H9 (cell line): Measurements from ENCODE around the gene MRPL20. TPM values are rescaled to one million over a fixed set of nuclear protein-coding genes. Genes with fewer than 3 reads are reported as not detected.

ENCODE experiments used
- DNase-seq: peaks from one replicate; pipeline ENCODE4 v3.0.0-alpha.2; 2017
- H2AFZ ChIP-seq: one replicate; pipeline ENCODE4 v1.6.1; 2013; ENCODE audit warnings: mild to moderate bottlenecking, low read length, control low read depth, moderate library complexity
- H2AK5ac ChIP-seq: 2 replicates; pipeline ENCODE4 v1.6.1; 2013; ENCODE audit warnings: low read length, control low read depth, mixed read lengths; ENCODE audit not compliant: insufficient read length
- H2BK120ac ChIP-seq: one replicate; pipeline ENCODE4 v1.6.1; 2013; ENCODE audit warnings: low read depth, mild to moderate bottlenecking, low read length, control low read depth, inconsistent platforms; ENCODE audit not compliant: poor library complexity, severe bottlenecking
- H2BK12ac ChIP-seq: 2 replicates; pipeline ENCODE4 v1.6.1; 2013; ENCODE audit warnings: low read length, control low read depth, mixed read lengths, low read depth; ENCODE audit not compliant: insufficient read length
- H2BK15ac ChIP-seq: 2 replicates; pipeline ENCODE4 v1.6.1; 2013; ENCODE audit warnings: low read depth, low read length, control low read depth
- H2BK20ac ChIP-seq: one replicate; pipeline ENCODE4 v1.6.1; 2013; ENCODE audit warnings: low read depth, mild to moderate bottlenecking, low read length, control low read depth, inconsistent platforms; ENCODE audit not compliant: poor library complexity, severe bottlenecking
- H2BK5ac ChIP-seq: 2 replicates; pipeline ENCODE4 v1.6.1; 2013; ENCODE audit warnings: low read length, control low read depth, mixed read lengths; ENCODE audit not compliant: insufficient read length
- H3K14ac ChIP-seq: 2 replicates; pipeline ENCODE4 v1.6.1; 2013; ENCODE audit warnings: low read length, control low read depth; ENCODE audit not compliant: insufficient read depth
- H3K18ac ChIP-seq: 2 replicates; pipeline ENCODE4 v1.6.1; 2013; ENCODE audit warnings: low read depth, mild to moderate bottlenecking, mixed read lengths, low read length, control low read depth; ENCODE audit not compliant: insufficient read length
- H3K23ac ChIP-seq: 2 replicates; pipeline ENCODE4 v1.6.1; 2013; ENCODE audit warnings: low read length, control low read depth, mixed read lengths, low read depth; ENCODE audit not compliant: insufficient read length
- H3K23me2 ChIP-seq: 2 replicates; pipeline ENCODE4 v1.6.1; 2013; ENCODE audit warnings: low read depth, mild to moderate bottlenecking, mixed read lengths, low read length, control low read depth; ENCODE audit not compliant: insufficient read length, poor library complexity, severe bottlenecking
- H3K27ac ChIP-seq: 2 replicates; pipeline ENCODE4 v1.5.1; 2013; ENCODE audit warnings: low read length, control low read depth, mixed read lengths, low read depth; ENCODE audit not compliant: insufficient read length
- H3K27me3 ChIP-seq: 2 replicates; pipeline ENCODE4 v1.6.1; 2013; ENCODE audit warnings: low read length, control low read depth, inconsistent platforms; ENCODE audit not compliant: insufficient read depth
- H3K4ac ChIP-seq: 2 replicates; pipeline ENCODE4 v1.6.1; 2013; ENCODE audit warnings: low read depth, mild to moderate bottlenecking, control low read depth, inconsistent platforms, low read length, moderate library complexity
- H3K4me1 ChIP-seq: 2 replicates; pipeline ENCODE4 v1.6.1; 2013; ENCODE audit warnings: low read length, control low read depth, inconsistent platforms; ENCODE audit not compliant: insufficient read depth
- H3K4me2 ChIP-seq: 2 replicates; pipeline ENCODE4 v1.6.1; 2013; ENCODE audit warnings: low read length, control low read depth, mixed read lengths; ENCODE audit not compliant: insufficient read length, insufficient read depth
- H3K56ac ChIP-seq: 2 replicates; pipeline ENCODE4 v1.6.1; 2013; ENCODE audit warnings: low read depth, mild to moderate bottlenecking, mixed read lengths, low read length, control low read depth; ENCODE audit not compliant: insufficient read length
- H3K79me1 ChIP-seq: 2 replicates; pipeline ENCODE4 v1.6.1; 2013; ENCODE audit warnings: low read depth, mild to moderate bottlenecking, moderate library complexity, low read length, control low read depth, inconsistent platforms; ENCODE audit not compliant: insufficient read depth, poor library complexity, severe bottlenecking
- H3K79me2 ChIP-seq: 2 replicates; pipeline ENCODE4 v1.6.1; 2013; ENCODE audit warnings: low read length, control low read depth, inconsistent platforms; ENCODE audit not compliant: insufficient read depth
- H3K9ac ChIP-seq: 2 replicates; pipeline ENCODE4 v1.6.1; 2013; ENCODE audit warnings: low read length, control low read depth, mixed read lengths; ENCODE audit not compliant: insufficient read length; ENCODE audit errors: extremely low read depth
- H3K9me3 ChIP-seq: one replicate; pipeline ENCODE4 v1.6.1; 2013; ENCODE audit warnings: low read depth, low read length, inconsistent platforms; ENCODE audit not compliant: control insufficient read depth
- H3T11ph ChIP-seq: one replicate; pipeline ENCODE4 v1.6.1; 2013; ENCODE audit warnings: mild to moderate bottlenecking, low read length, control low read depth, inconsistent platforms
- H4K20me1 ChIP-seq: one replicate; pipeline ENCODE4 v1.6.1; 2013; ENCODE audit not compliant: control insufficient read depth, insufficient read length, insufficient read depth
- H4K5ac ChIP-seq: 2 replicates; pipeline ENCODE4 v1.6.1; 2013; ENCODE audit warnings: low read depth, mild to moderate bottlenecking, mixed read lengths, low read length, control low read depth; ENCODE audit not compliant: insufficient read length
- H4K8ac ChIP-seq: replicated peaks from 2 replicates; pipeline ENCODE4 v1.6.1; 2013; ENCODE audit warnings: low read length, control low read depth, mixed read lengths, low read depth; ENCODE audit not compliant: insufficient read length
- H4K91ac ChIP-seq: 2 replicates; pipeline ENCODE4 v1.6.1; 2013; ENCODE audit warnings: low read depth, mild to moderate bottlenecking, moderate library complexity, mixed read lengths, low read length, control low read depth; ENCODE audit not compliant: insufficient read length
- H3K27ac Mint-ChIP-seq, 3 experiments: 2 replicates in 2 of 3; 3 replicates in 1 of 3; pipeline ENCODE4 v1.8.0; 2020 to 2021; ENCODE audit warnings: mixed read lengths in 3 of 3, mild to moderate bottlenecking in 1 of 3, moderate library complexity in 1 of 3
- H3K27me3 Mint-ChIP-seq: 2 replicates; pipeline ENCODE4 v1.8.0; 2021; ENCODE audit warnings: low read depth, mild to moderate bottlenecking, moderate library complexity, mixed read lengths
- H3K36me3 Mint-ChIP-seq, 3 experiments: 2 replicates in 2 of 3; 3 replicates in 1 of 3; pipeline ENCODE4 v1.8.0; 2020 to 2021; ENCODE audit warnings: low read depth in 3 of 3, mixed read lengths in 3 of 3; ENCODE audit not compliant: insufficient read depth in 1 of 3
- H3K4me1 Mint-ChIP-seq, 2 experiments: 2 replicates each; pipeline ENCODE4 v1.8.0; 2020; ENCODE audit warnings: mixed read lengths in 2 of 2
- H3K4me3 Mint-ChIP-seq, 2 experiments: 2 replicates in 1 of 2; 3 replicates in 1 of 2; pipeline ENCODE4 v1.8.0; 2020 to 2021; ENCODE audit warnings: mild to moderate bottlenecking in 2 of 2, mixed read lengths in 2 of 2, moderate library complexity in 1 of 2
- H3K9me3 Mint-ChIP-seq, 2 experiments: 2 replicates in 1 of 2; 3 replicates in 1 of 2; pipeline ENCODE4 v1.8.0; 2020; ENCODE audit warnings: mild to moderate bottlenecking in 2 of 2, mixed read lengths in 2 of 2, moderate library complexity in 1 of 2
- CTCF ChIP-seq: fragments of 200-600 bp; sonication (generic); conservative IDR thresholded peaks from 3 replicates; pipeline ENCODE4 v1.8.0; 2021; ENCODE audit warnings: antibody characterized with exemption, mild to moderate bottlenecking
- WGBS: extraction: QIAGEN DNeasy Blood & Tissue Kit; methylation state at CpG from one replicate; pipeline ENCODE4 v1.1.7; 2013; ENCODE audit warnings: missing lambda C conversion rate, low lambda C conversion rate, mixed read lengths; ENCODE audit not compliant: insufficient read length; ENCODE audit errors: extremely low coverage; 5-methylcytosine and 5-hydroxymethylcytosine counted together
- total RNA-seq: library from RNA; stranded (reverse); gene quantifications from 2 replicates; pipeline ENCODE4 v1.2.1, GENCODE V29; 2021

The MRPL20 gene
- total RNA-seq, 1 experiment from 2014 or later: 162 TPM

GRCh38 chr1:1352786-1353388 lies 54.2 kb downstream of the MRPL20 start:
- Histone ChIP-seq H3T11ph (no peak overlapping the region), H3K27ac (no peak overlapping the region), H3K4ac (no peak overlapping the region), H2BK120ac (no peak overlapping the region), H3K9me3 (no peaks in the 10 kb centered on the region), H3K4me2 (no peak overlapping the region), H3K18ac (no peak overlapping the region), H4K5ac (no peak overlapping the region), H3K14ac (no peak overlapping the region), H2BK15ac (no peak overlapping the region), H3K23me2 (peaks cover 15% of the 10 kb centered on the region), H2BK5ac (no peak overlapping the region), H4K20me1 (peaks cover 3% of the 10 kb centered on the region), H2AFZ (no peak overlapping the region), H2AK5ac (no peak overlapping the region), H2BK12ac (no peak overlapping the region), H3K4me1 (no peaks in the 10 kb centered on the region), H3K79me2 (peaks cover 3% of the 10 kb centered on the region; the same call in 1 of the 2 replicates), H3K27me3 (peaks cover 4% of the 10 kb centered on the region; the same call in 1 of the 2 replicates), H3K23ac (no peak overlapping the region), H4K8ac (no peak overlapping the region), H3K56ac (no peak overlapping the region), H3K79me1 (peaks cover 3% of the 10 kb centered on the region), H4K91ac (no peak overlapping the region), H3K9ac (no peak overlapping the region), H2BK20ac (no peak overlapping the region)
- no peaks in the 10 kb centered on the region for H3K9me3 Mint-ChIP-seq
- peaks cover 0 to 8% (median 2%) of the 10 kb centered on the region in 3 experiments; a peak in 1 of 7 replicates for H3K36me3 Mint-ChIP-seq
- DNase-seq: no peak
- no peak for TF ChIP-seq CTCF
- H3K27ac Mint-ChIP-seq: no peak overlapping the region
- no CpG with 5 or more reads among the region's 5 CpGs for WGBS
- peaks cover 31% of the 10 kb centered on the region for H3K27me3 Mint-ChIP-seq
- peaks cover 20 to 34% of the 10 kb centered on the region in 2 experiments for H3K4me1 Mint-ChIP-seq
- peak overlapping the region; percentile 42 to 70; a peak in 4 of 5 replicates for H3K4me3 Mint-ChIP-seq

Other genes with a start within 250 kb of the MRPL20 start
- 0.68 and 0.79 TPM in 2 replicates for gene TTLL10, start 233.4 kb downstream of the MRPL20 start, total RNA-seq
- 1.9 and 2.0 TPM in 2 replicates for gene TNFRSF18, start 200.7 kb downstream of the MRPL20 start, total RNA-seq
- gene TNFRSF4, start 193.1 kb downstream of the MRPL20 start, total RNA-seq: 0.24 and 0.33 TPM in 2 replicates
- gene SDF4, start 175.3 kb downstream of the MRPL20 start, total RNA-seq: 82.0 and 84.7 TPM in 2 replicates
- gene B3GALT6, start 175.1 kb downstream of the MRPL20 start, total RNA-seq: 27.0 and 27.1 TPM in 2 replicates
- gene C1QTNF12, start 160.6 kb downstream of the MRPL20 start, total RNA-seq: 4.4 and 4.7 TPM in 2 replicates
- gene UBE2J2, start 133.4 kb downstream of the MRPL20 start, total RNA-seq: 83.4 and 84.0 TPM in 2 replicates
- 4.0 and 5.8 TPM in 2 replicates for gene SCNN1D, start 126.9 kb downstream of the MRPL20 start, total RNA-seq
- 39.5 and 41.4 TPM in 2 replicates for gene ACAP3, start 99.4 kb downstream of the MRPL20 start, total RNA-seq
- 38.0 and 40.9 TPM in 2 replicates for gene PUSL1, start 98.7 kb downstream of the MRPL20 start, total RNA-seq
- 138 and 139 TPM in 2 replicates for gene INTS11, start 82.6 kb downstream of the MRPL20 start, total RNA-seq
- gene CPTP, start 82.5 kb downstream of the MRPL20 start, total RNA-seq: 14.0 and 15.0 TPM in 2 replicates
- gene TAS1R3, start 76.0 kb downstream of the MRPL20 start, total RNA-seq: 0.28 and 0.35 TPM in 2 replicates
- 66.5 and 71.0 TPM in 2 replicates for gene DVL1, start 57.9 kb downstream of the MRPL20 start, total RNA-seq
- gene MXRA8, start 48.7 kb downstream of the MRPL20 start, total RNA-seq: 8.1 and 9.6 TPM in 2 replicates
- 196 and 209 TPM in 2 replicates for gene AURKAIP1, start 32.1 kb downstream of the MRPL20 start, total RNA-seq
- gene CCNL2, start 8.0 kb downstream of the MRPL20 start, total RNA-seq: 160 and 173 TPM in 2 replicates
- 3.1 and 3.2 TPM in 2 replicates for gene ANKRD65, start 14.0 kb upstream of the MRPL20 start, total RNA-seq
- 55.6 and 57.1 TPM in 2 replicates for gene VWA1, start 28.4 kb upstream of the MRPL20 start, total RNA-seq
- 7.5 and 7.7 TPM in 2 replicates for gene ATAD3C, start 42.4 kb upstream of the MRPL20 start, total RNA-seq
- 76.8 and 78.6 TPM in 2 replicates for gene ATAD3B, start 64.5 kb upstream of the MRPL20 start, total RNA-seq
- gene ATAD3A, start 104.9 kb upstream of the MRPL20 start, total RNA-seq: 55.8 and 59.4 TPM in 2 replicates
- gene TMEM240, start 133.3 kb upstream of the MRPL20 start, total RNA-seq: 7.7 and 8.7 TPM in 2 replicates
- 179 and 186 TPM in 2 replicates for gene SSU72, start 167.6 kb upstream of the MRPL20 start, total RNA-seq
- gene FNDC10, start 192.8 kb upstream of the MRPL20 start, total RNA-seq: 15.2 TPM in 2 replicates
- gene MIB2, start 208.2 kb upstream of the MRPL20 start, total RNA-seq: 77.8 and 78.9 TPM in 2 replicates
- gene MMP23B, start 224.9 kb upstream of the MRPL20 start, total RNA-seq: 12.5 and 13.7 TPM in 2 replicates